GM18499 (cell line): Measurements from ENCODE around the gene BTBD9.

Source experiments
- ATAC-seq: cut with Tn5 transposase; IDR thresholded peaks from one replicate; pipeline ENCODE4 v1.9.1; 2021; ENCODE audit warnings: moderate number of reproducible peaks; ENCODE audit not compliant: insufficient read depth, unreplicated experiment

BTBD9 gene

GRCh38 chr6:38603496-38603895 is 36.2 kb downstream of the BTBD9 start:
- ATAC-seq: no peak

GRCh38 chr6:38599966-38600550 is 39.7 kb downstream of the BTBD9 start:
- ATAC-seq: no peak

- no peak for ATAC-seq
These were observed 40.5 kb downstream of the BTBD9 start for GRCh38 chr6:38599261-38599660.

GRCh38 chr6:38593998-38594665 is 45.6 kb downstream of the BTBD9 start:
- ATAC-seq: no peak

DNA sequence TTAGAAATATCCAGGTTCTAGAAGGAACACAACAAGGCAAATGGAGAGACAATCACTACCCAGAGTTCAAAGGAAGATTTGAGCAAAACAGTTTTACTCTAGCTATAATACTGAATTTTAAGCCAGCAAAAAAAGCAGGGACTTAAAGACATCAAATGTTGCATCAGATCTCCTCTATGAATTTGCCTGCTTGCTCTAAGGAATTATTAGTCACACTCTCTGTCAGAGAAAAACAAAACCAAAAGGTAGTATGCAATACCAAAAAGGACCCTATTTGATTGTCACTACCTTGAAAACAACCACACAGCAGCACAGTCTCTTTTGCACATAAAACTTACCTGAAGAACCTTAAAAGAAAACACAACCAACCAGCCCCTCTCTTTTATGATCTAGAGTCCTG is 46.3 kb downstream of the BTBD9 start:
- no peak for ATAC-seq

DNA sequence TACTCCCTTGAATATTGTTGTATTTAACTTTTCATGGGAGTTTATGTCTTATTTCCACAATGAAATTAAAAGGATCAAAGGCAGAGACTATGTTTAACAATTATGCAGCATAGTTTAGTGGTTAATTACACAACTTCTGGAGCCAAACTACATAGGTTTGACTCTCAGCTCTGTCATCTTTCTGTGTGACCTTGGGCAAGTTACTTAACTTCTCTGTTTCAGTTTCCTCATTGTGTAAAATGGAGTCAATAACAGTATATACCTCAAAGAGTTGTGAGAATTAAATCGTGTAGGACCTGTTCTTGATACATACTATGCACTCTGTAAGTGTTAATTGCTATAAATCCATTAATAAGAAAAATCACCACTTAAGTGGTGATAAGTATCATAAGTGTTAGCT is 48.3 kb downstream of the BTBD9 start:
- no peak for ATAC-seq

DNA sequence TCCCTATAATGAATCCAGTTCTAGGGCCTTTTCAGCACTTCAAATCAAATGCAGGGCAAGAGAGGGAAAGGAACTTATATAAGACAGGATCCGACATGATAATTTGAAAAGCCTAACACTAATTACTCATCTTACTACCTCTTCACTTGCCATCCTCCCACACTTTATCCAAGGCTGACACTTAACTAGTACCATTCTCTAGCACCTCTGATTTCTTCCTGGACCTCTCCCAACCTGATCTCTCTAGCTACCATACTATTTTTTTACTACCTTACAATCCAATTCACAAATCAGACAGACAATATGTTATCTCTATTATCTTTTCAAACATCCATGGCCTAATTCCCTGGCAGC is 50.4 kb downstream of the BTBD9 start:
- no peak for ATAC-seq

GRCh38 chr6:38588631-38589366 is 50.9 kb downstream of the BTBD9 start:
- ATAC-seq: no peak

GRCh38 chr6:38587766-38588362 is 51.9 kb downstream of the BTBD9 start:
- ATAC-seq: no peak

DNA sequence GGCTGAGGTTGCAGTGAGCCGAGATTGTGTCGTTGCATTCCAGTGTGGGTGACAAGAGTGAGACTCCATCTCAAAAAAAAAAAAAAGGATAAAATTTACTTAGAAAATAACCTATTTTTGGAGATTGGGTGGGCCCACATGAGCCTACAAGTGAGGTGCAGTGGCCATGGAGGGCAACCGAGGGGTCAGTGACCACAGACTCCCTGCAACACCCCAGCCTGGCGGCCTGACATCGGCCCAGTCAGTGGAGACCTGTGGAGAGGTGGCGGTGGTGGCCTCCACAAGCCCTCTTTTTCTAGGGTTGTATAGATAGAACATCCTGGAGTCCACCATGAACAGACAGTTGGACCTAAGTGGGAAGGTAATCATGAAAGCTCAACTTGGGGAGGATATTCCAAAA is 52.7 kb downstream of the BTBD9 start:
- ATAC-seq: no peak

DNA sequence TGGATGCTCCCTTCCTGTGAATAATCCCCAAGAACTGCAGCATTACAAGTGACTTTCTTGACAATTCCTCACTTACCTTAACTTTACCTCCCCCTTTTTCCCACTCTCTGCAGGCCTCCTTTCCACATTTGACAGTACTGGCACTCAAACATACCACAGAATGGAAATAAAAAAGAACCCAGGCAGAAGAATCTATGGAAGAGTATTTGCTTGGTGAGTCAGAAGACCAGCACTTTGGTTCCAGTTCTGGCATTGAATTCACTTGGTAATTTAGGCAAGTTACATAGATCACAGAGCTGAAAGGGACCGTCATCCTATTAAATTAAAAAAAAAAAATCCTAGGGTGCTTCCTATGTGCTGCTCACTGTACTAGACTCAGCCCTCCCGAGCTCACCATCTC is 55.0 kb downstream of the BTBD9 start:
- no peak for ATAC-seq

DNA sequence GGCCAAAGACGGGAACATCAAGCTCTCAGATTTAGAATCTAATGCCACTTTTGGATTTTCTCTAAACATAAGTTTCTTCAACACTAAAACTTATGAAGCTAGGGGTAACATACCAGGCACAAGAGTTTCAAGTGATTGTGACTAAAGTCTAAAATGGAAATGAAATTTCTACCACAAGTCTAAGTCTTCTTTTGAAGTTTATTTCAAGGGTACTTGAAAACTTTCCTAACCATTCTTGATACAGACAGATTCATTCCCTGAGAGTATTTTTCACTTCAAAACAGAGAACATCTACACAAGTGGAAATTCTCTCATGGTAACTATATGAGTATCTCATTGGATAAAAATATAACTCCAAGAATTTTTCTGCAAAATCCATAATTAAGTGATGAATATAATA is 56.2 kb downstream of the BTBD9 start:
- no peak for ATAC-seq

DNA sequence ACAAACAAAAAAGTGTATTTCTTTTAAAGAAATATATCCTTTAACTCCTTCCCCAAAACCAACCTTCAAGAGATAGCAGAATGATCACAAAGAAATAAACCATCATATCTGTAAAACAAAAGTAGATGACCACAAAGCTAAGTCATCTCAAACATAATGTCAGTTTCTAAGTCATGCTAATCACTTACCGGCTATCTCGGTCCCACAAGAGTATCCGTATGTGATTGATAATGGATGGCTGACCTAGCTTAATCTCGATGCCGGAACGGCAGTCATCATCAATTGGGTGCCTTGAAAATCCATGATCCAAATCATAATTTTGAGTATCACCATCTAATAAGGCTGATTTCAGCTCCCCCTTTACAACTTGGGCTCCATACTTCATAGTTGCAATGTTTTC is 59.7 kb downstream of the BTBD9 start:
- no peak for ATAC-seq

- ATAC-seq: no peak
These were observed 60.6 kb downstream of the BTBD9 start for GRCh38 chr6:38579010-38579628.

GRCh38 chr6:38578075-38578474 is 61.7 kb downstream of the BTBD9 start:
- ATAC-seq: no peak

DNA sequence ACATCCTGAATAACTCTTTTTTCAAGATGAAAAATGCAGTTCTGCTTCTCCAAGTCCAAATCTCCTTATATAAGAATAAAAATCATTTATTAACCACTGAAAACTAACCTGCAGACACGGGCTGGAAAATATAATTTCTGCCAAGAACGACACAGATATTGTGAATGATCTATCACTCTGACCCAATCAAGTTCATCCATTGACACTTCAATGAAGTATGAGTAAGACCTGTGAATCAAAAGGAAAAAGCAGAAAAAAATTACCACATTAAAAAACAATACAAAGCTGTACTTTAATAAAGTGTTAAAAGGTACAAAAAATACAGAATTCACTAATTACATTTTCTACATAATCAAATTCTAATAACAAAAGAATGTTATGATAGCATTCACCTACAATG is 62.2 kb downstream of the BTBD9 start:
- no peak for ATAC-seq

- ATAC-seq: no peak
These were observed 65.8 kb downstream of the BTBD9 start for GRCh38 chr6:38573801-38574395.

DNA sequence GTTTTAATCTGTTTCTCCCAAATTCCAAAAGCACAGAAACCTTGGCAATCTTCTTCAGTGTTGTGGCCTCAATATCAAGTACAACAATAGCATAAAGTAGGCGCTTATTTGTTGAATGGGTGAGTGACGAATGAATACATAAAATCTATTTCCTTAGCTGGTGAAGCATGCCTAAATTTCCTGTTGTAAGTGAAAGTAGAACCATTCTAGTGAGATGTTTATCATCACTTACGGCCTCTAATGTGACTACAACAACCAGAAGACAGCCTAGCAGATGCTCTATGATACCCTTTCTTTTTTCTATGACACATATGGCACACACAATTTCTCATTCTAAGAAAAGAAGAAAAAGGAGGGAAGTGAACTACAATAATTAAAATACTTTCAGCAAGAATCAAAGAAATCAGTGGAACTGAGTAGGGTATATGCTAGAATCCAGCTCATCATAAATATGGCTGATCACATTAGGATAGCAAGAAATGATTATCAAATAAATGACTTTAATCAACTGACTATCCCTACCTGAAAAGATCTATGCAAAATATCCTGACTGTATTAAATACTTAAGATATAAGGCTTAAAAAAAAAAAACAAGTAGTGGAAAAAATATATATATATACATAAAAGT is 67.4 kb downstream of the BTBD9 start:
- no peak for ATAC-seq

GRCh38 chr6:38571721-38572120 is 68.0 kb downstream of the BTBD9 start:
- ATAC-seq: no peak

DNA sequence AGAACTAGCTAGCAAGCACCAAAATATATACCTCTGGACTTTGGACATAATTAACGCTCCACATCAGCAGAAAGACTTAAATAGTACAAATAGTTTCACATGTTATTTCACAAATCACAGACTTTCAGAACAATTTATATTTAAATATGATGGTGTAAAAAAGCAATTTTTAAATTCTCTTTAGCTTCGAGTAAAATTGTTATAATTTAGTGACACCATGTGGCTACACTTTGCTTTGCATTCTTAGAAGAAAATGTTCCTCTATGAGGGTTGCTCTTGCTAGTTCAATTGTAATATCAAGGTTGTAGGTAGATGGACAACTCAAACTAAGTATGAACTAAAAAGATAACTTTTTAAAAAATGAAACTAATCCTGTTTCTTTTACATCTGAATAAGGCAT is 69.0 kb downstream of the BTBD9 start:
- ATAC-seq: no peak
